Stimulated activated CD4-positive, alpha-beta T cell treated with anti-CD3 and anti-CD28 coated beads, Interleukin-4, amount 100 ng/mL, for 4 hours (primary cell): ENCODE results near the gene WBP11.
A peak's percentile ranks its signal among the peaks of the same experiment; 100 is the strongest.

ENCODE experiments used
- DNase-seq, 2 experiments: peaks; one replicate each; pipeline ENCODE4 v3.0.0-alpha.2; 2020

Gene WBP11

DNA sequence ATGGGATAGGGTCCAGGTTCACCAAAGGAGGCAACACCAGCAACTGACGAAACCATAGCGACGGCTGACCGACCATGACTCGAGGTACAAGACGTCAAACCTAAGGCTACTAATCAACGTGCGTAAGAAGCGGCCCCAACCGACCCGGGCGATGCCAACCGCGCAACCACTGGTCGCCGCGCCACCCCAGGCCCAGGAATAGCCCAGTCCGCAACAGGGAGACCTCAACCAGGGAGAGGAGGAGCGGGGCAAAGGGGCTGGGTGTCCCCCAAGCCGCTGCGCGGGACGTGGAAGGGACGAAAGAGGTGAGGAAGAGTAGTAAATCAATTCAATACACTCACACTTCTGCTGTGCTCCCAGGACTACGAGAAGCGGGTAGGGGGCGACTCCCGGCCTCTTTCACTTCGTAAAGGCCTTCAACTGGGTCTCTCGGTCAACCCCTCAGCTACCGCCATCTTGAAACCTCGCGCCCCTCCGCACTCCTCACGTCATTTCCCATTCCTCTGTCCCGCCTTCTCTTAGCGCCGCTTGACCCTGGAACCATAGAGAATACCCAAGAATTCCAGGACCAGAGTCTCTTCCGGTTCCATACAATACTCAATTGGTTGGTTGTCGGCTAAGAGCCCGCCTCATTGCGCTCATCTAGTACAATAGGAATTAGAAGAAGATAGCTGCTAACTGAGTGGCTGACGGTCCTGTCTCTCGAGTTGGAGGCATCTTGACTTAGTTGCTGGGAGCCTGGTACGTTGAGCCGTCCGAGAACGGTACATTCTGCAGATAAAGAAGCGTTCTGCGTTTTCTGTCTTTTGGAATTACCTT is at the start of gene WBP11, which contains the start of gene C12orf60:
WBP11 (minus strand) TSS at position 468 of the 819 bp plus-strand sequence. CDS start 2,095 bp downstream, outside the sequence.
C12orf60 (plus strand) TSS at position 660 of the 819 bp plus-strand sequence. CDS start 19,266 bp downstream, outside the sequence.
- peak; percentile 74 to 90 for DNase-seq

DNA sequence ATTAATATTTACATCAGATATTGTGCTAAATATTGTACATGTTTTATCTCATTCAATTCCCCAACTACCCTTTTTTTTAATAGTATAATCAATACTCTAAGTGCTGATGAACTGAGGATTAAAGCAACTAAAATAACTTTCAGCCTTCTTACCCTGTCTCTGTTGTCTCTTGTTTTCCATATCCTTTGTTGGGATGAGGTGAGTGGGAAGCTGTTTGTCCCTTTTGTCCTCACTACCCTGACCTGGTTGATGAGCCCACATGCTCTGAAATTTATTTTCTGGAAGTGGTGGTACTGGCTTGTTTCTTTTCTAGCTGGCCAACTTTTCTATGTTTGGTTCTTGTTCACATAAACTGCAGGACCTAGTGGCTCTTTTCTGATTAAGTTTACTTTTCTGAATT is 49.6 kb upstream of the WBP11 start:
- no peak for DNase-seq

DNA sequence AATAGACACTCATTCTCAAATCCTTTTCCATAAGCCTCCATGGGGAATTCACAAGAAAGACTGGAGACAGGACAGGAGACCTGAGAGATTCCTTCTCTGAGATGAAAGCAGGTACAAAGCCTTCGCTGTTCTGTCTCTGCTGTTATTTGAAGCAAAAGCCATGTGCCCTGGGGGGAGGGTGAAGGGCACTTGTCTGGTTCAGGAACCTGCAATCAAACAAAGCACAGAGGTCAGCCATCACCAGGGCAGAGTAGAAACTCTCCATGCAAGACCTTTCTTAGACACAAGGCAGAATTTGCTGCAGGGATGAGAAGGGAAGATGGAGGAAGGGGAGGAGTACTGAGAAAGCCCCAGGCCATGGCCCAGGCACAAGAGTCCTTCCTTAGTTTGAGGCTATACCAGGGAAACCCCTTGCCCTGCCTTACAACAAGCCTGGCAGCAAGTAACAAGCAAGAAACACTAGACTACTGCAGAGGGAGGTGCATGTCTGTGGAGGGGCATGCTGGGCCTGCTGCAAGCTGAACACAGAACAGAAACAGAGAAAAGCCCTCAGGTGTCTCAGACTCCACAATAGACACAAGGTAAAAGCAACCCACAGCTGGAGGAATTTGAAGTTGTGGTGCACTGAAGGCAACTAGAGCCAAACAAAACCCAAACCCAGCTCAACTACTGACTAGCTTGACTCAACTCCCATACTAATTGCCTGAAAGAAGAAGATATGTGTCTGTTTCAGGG is 47.8 kb upstream of the WBP11 start:
- DNase-seq, result no peak

DNA sequence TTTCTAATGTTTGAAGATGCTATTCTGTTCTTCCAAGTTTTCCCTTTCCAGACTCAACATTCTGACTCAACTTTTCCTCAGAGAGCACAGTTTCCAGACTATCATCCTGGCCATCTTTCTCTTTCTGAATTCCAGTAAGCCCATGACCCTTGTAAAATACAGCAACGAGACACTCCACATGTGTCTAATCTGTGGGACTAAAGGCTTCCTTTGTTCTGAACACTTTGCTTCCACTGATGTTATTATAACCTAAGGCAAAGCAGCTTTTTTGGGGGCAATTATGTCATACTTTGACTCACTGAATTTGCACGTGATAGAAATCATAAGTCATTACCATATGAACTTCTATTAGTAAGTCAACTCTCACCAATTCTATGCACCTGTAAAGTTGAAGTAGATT is 46.4 kb upstream of the WBP11 start:
- DNase-seq, result no peak

DNA sequence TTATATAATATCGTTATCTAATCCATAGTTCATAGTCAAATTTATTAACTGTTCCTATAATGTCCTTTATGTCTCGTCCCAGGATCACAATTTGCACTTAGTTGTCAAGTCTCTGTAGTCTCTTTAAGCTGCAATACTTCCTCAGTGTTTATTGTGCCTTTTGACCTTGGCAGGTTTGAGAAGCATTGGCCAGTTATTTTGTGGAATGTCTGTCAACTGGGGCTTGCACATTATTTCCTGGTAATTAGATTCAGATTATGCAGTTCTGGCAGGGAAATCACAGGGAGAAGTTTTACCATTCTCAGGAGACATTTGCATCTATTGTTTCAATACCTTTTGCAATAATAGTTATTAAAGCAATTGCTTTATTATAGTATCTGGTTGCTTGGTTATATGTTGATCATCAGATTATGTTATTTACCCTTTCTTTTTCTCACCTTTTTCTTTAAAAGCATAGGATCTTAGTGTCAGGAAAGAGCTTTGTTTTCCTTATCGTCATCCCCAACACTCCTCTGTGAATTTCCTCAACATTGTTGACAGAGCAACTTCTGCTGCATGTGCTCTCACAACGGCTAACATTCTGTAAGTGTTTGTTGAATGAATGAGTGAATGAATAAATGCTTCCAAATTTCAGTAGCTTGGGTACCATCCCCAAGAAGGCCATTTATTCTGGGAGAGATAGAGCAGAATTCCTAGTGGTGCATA is 43.8 kb upstream of the WBP11 start:
- no peak for DNase-seq

DNA sequence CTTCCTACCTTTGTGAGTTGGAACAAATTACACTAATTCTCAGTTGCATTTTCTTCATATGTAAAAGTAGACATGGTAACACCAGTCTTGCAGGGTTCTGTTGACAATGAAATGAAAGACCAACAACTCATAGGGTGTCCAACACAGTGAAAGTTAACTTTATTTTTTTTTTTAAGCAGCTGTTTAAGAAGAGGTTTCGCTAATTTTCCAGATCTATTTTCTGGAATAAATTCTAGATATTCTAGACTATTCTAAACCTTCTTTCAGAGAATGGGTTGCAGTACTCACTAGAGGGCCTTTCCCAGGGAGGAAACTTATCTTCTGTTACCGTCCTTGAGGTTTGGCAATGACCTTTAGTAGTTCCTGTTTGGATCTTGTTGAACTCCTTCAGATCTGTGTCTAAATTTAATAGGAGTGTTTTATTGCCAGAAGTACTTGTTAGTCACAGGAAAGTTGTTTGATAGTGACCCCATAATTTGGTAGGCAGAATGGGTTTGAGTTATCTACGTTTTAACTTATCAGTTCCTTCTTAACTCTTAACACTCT is 42.8 kb upstream of the WBP11 start:
- no peak for DNase-seq

DNA sequence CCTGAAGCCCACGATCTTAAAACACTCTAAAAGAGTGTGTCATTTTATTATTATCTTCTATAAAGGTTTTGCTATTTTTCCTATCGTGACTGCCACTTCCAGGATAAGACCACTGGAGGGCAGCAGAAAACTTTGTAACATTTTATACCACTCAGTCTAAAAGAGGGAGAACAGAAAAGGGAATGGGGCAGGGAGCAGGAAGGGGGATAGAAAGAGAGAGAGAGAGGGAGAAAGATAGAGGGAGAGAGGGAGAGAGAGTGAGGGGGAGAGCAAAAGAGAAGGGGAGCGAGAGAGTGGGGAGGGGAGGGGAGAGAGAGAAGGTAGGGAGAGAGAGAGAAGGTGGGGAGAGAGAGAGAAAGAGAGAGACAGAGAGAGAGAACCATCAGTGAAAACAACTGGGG is 42.1 kb upstream of the WBP11 start:
- peak; percentile 11 to 12 for DNase-seq

DNA sequence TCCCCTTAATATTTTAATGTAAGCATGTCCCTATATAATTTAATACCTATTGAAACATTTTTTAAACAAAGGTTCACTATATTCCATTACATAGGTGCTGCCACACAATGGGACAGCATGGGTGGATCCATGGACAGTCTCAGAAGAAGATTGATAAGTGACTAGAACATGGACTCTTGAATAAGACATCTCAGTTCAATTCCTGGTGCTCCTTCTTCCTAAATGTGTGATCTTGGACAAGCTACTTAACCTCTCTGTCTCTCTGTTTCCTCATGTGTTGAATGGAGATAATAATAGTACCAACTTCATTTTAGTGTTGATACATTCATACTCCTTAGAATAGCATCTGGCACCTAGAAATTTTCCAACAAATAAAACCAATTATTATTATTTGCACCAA is 41.1 kb upstream of the WBP11 start:
- no peak for DNase-seq

DNA sequence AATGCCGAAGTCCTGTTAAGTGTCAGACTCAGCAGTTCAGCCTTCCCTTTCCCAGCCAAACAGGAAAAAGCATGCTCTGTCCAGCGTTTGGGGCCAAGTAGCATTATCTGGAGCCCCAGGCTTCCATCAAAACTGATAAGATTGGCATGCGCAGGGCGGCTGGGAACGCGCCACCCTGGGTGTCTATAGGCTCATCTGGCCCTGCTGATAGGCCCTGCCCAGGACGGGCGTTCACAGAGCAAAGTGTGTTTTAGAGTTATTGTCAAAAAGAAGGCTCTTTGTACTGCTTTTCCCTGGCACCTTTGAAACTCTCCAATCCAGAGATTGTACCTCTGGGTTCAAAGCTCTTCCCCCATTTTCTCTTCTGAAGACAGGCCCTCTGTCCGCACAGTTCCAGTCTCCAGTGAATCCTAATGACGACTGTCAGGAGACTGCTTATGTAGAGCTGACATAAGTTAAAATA is 40.2 kb upstream of the WBP11 start, which contains the start of gene ART4:
ART4 (minus strand) TSS at position 102 of the 463 bp plus-strand sequence. CDS start 413 bp downstream, outside the sequence.
- DNase-seq, result no peak

DNA sequence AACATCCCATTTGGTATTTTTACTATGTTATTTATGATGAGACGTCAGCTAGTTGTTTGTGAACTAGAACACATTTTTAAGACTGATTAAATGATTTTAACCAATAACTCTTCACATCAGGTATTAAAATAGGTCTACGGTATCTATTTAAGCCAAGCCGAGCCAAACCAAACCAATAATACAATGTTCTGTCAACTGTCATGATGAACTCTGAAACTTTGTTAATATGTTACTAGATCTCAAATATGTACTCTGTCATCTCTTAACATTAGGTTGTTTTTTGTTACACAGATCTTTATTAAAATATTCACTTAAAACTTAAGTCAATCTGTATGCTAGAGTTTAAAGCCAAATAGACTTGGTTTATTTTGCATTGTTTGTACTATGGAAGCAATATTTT is 39.0 kb upstream of the WBP11 start:
- DNase-seq, result no peak

DNA sequence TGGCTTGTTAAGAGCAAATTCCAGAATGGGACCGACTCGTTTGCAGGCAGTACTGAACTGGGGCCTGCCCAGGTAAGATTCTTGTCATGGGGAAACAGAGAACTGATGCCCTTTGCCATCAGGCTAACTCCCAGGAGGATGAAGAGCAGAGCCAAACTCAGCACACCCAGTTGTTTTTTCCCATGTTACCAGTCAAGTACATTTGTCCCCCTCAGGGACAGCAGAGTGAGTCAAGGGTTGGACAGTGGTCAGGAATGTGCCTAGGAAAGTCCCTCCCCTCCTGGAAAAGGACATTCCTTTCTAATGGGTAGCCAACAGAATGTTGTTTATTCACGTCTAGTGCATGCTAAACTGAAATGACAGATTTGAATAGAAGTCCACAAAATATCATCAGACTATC is 38.5 kb upstream of the WBP11 start:
- no peak for DNase-seq

DNA sequence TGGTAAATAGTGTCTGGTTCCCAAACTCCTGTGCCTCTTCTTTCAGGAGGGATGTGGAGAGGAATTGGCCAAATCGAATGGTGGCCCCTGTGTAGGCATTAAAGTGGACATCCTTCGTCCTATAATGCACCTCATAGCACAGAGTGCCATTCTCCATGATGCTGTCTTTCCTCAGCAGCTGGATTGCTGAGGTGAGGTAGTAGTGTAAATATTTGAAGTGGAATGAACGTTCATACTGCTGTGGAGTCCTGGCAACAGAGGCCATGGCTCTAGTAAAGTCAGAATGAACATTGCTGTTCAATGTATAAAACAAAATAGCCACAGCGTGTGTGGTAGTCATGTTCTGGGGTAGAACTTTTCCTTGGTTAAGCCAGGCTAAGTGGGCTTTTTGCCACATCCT is 37.3 kb upstream of the WBP11 start:
- no peak for DNase-seq

DNA sequence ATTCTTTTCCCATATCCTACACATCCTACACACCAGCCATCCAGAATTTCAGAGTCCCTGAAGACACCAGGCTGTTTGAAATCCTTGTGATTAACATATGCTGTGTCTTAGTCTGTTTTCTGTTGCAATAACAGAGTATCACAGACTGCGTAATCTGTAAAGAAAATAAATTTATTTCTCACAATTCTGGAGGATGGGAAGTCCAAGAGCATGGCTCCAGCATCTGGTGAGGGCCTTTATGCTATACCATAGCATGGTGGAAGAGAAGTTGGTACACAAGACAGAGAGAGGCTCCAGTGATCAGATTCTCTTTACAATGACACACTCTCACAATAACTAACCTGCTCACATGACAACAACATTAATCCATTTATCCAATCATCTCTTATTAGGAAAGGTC is 36.0 kb upstream of the WBP11 start:
- DNase-seq, result no peak

DNA sequence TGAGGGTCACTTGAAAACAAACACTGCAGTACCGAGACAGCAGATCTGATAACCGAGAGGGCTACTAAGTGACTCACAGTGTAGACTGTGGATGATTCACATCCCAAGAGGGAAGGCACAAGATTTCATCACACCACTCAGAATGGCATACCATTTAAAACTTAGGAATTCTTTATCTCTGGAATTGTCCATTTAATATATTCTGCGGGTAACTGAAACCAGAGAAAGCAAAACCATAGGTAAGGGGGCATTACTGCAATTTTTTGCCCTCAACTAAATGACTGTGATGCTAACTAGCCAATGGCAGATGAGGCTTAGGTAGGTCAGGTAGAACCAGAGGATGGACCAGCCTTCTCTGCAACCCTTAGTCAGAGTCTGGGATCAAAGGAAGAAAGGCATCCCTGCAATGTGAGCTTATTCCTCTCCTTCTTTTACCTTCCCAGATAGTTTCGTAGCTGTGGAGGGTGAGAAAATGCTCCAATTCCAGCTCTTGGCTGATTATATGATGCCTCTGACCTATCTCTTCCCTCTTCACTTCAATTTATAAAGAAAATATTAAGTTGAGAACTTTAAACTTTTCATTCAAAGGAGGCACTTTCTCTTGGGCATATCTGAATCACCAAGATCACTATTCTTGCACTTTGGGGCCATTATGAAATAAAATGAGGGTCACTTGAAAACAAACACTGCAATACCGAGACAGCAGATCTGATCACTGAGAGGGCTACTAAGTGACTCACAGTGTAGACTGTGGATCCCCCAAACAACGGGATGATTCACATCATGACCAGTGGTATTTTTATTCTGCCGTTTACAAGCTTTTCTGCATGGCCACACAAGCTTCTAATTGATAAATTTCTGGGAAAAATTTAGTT is 33.3 kb upstream of the WBP11 start:
- no peak for DNase-seq

DNA sequence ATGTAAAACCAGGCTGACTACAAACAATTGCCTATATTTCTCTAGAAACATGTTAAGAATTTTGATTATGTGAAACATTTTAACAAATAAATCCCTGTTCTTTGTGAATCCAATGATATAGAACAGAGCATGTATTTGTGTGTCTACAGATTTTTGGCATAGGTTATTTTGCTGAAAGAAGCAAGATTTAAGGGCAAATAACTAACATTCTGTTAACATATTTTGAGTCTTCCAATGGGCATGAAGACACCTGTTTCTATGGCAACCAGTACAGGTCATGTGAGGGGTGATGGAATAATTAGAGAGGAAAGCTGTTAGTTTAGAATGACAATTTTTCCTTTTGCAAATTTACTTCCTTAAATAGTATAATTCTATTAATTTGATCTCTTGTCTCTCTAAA is 31.2 kb upstream of the WBP11 start:
- no peak for DNase-seq

DNA sequence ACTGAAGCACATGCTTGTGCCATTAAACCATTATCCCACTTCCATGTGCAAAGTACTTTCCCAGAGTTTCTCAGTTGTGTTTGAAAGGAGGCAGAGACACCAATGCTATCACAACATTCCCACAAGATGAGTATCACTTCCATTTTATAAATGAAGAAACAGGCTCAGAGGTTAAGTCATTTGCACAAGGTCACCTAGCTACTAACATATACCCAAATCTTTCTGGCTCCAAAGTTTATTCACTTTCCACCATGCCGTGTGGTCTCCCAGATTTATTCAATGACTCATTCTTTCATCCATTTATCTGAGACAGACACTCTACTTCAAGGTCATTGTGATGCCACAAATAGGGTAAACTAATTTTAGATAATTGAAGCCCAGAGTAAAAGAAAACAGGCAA is 30.7 kb upstream of the WBP11 start:
- no peak for DNase-seq

DNA sequence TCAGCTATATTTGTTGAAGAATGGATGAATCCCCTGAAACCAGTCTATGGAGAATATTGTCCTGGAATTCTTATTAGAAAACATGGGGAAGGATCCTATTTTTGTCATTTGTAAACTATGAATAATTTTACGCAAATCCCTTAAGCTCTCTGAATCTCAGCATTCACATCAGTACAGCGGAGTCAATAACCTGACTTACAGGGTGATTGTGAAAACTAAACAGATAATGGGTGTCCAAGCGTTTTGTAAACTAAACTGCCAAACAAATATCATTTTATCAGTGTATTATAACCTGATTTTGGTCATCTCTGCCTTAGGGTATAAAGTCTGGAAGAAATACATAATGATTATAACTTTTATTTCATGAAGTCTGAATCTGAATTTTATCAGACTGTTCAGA is 30.1 kb upstream of the WBP11 start:
- DNase-seq, result no peak

DNA sequence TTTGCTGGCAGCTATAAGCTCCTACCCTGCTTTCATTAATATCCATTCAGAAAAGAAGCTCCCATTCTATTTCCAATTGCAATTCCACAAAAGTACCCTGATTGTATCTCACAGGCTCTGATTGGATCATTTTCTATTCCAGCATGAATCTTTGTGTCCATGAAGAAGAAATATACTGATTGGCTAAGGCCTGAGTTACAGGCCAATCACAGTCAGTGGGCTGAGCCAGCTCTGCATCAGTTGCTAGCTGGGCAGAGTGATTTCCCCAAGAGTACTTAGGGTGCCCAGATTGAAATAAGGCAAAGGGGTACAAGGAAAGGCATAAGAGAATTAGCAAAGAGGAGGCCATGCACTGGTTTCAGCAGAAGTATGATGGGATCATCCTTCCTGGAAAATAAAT is 25.6 kb upstream of the WBP11 start:
- DNase-seq, result no peak

DNA sequence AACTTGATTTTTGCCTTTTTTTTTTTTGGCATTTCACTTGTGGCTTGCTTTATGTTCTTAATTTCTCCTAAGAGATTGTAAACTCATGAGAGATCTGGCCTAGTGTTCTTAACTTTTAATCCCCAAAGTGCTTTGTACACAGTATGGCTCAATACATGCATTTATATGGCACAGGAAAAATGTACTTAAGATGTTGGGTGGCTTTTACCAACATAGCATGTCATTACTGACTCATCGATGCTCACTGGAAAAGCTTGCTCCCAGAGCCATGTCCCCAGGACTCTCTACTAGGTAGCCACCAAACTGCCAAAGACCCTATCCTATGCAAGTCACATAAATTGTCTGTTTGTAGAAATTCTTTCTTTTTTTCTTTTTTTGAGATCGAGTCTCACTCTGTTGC is 23.8 kb upstream of the WBP11 start:
- DNase-seq, result no peak

DNA sequence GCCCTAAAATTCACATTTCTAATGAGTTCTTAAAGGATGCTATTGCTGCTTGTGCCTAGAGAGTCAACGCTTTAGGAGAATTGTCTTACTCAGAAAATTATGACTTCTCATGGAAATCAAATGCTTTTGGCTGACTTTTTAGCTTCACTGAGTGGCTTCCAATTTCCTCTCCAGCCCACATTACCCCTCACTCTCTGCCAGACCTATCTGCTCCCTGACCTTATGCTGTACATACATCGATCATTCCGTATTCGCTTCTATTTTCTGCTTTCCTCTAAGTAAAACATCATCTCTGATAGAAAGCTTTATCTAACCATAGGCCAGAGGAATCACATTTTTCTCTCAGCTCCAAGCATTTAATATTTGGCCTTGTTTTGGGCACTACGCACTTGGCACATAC is 23.2 kb upstream of the WBP11 start:
- no peak for DNase-seq

DNA sequence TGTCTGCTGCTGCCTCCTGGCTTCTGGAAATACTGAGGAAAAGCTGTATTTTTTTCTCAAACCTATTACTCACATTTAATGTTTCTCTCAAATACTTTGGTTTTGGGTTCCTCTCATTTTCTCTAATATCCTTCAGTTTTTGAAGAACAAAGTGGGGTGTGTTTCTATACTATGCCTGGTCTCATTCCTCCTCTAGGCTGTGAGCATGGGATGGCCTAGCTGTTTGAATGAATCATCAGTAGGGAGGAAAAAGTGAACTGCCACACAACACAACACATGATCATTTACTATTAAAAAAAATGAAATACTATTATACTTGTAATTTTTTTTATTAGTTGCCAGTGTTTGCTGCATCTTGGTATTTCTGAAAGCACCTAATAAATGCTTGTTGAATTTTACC is 22.0 kb upstream of the WBP11 start:
- DNase-seq, result no peak

DNA sequence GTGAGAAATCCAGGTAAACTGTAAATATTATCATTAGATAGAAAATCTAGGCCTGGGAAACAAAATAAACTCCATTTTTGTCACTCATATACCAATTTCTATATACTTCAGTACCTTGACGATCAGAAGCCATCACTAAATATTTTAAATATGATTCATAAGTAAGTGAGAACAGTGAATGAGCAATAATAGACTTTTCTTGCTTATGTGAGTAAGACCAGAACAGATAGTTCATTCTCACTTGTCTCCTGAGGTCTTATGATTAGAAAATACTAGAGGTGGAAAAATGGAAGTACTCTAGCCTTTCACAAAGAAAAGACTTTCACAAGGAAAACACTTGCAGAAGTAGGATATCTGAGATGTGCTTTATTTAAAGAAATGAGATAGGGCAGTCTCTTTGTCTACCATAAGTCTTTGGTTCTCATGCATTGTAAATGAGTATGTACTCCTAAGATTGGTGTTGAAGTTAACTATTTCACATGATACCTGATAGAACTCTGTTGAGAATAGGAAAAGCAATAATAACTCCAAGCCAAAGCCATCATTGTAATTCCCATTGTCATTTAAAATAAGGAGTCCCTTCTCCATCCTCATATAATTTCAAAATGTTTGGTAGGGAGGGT is 20.8 kb upstream of the WBP11 start:
- no peak for DNase-seq
